HG02970 (cell line): Measurements from ENCODE around the gene IFT80.

ENCODE experiments used
- ATAC-seq: cut with Tn5 transposase; IDR thresholded peaks from one replicate; pipeline ENCODE4 v1.9.1; 2021; ENCODE audit warnings: mild to moderate bottlenecking, moderate library complexity, moderate number of reproducible peaks; ENCODE audit not compliant: unreplicated experiment, low FRiP score

The IFT80 gene

DNA sequence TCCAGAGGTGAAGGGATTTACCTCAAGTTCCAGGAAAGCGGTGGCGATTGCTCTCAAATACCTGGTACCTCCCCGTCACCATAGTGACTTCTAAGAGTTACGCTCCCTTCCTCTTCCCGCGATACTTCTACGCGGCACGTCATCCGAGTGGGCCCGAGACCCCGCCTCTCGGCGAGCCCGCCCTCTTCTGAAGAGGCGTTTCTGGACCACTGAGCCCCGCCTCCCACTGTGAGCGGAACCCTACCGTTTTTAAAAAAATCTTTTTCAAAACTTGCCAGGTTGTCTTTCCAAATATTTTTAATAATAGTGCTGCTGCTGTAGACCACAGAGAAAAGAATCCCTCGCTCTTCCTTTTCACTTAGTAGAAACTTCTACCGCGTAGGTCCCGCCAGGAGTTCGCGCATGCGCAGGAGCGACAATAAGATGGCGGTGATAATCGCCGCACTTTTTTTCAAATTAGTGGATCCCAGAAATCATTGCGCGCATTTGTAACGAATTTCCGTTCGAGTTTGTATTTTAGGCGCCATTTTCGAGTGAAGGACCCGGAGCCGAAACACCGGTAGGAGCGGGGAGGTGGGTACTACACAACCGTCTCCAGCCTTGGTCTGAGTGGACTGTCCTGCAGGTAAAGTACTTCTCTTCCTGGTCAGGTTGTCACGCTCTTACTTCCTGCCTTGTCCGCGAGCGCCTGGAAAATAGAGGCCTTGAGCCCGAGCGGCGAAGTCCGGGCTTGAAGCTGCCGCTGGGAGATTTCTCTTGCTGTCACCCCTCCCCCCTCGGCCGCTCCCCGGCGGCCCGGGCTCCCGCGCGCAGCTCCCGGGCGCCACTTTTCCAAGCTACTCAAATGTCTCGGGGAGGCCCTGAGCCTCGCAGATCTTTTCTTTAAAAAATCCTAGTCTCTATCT, at the start of gene IFT80, which contains the start of gene SMC4:
Gene IFT80 (minus strand): TSS at position 101 of the 905 bp plus-strand sequence. CDS start 14,625 bp downstream, outside the sequence.
Gene SMC4 (plus strand): TSS at position 526 of the 905 bp plus-strand sequence. CDS start 1,177 bp downstream, outside the sequence.
- peak; percentile 95 for ATAC-seq

- no peak for ATAC-seq
Measured at GRCh38 chr3:160447544-160447943, 48.5 kb upstream of the IFT80 start.

DNA sequence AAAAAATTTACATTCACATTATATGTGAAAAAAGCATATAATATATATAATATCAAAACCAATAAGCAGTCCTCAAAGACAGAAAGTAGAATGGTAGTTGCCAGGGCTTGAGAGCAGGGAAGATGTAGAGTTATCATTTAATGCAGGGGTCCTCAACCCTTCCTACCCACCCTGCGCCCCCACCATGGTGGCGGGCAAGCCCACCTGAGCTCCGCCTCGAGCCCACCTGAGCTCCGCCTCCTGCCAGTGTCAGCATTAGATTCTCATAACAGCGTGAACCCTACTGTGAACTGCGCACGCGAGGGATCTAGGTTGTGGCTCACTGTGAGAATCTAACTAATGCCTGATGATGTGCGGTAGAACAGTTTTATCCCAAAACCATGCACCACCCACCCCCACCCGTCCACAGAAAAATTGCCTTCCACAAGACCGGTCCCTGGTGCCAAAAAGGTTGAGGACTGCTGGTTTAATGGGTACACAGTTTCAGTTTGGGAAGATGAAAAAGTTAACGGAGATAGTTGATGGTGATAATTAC, 47.6 kb upstream of the IFT80 start:
- no peak for ATAC-seq

DNA sequence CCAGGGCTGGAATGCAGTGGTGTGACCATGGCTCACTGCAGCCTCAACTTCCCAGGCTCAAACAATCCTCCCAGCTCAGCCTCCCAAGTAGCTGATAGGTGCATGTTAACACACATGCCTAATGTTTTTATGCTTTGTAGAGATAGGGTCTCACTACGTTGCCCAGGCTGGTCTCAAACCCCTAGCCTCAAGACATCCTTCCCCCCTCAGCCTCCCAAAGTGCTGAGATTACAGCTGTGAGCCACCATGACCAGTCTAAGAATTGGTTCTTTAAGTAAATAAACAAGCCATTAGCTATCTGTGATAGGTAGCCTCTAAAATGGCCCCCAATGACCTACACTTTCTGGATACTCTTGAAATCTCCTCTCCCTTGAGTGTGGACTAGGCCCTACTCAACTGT, 46.8 kb upstream of the IFT80 start:
- ATAC-seq, result no peak

GRCh38 chr3:160444411-160444810, 45.4 kb upstream of the IFT80 start:
- no peak for ATAC-seq

DNA sequence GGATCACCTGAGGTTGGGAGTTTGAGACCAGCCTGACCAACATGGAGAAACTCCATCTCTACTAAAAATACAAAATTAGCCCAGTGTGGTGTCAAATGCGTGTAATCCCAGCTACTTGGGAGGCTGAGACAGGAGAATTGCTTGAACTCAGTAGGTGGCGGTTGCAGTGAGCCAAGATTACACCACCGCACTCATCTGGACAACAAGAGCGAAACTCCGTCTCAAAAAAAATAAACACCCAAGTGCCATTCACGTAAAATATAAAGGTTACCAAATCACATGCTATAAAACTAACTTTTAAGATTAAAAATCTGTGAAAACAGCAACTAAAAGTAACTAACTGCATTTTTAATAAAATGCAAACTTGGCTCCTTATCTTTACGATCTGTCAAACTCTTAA, 41.7 kb upstream of the IFT80 start:
- no peak for ATAC-seq

- ATAC-seq, result no peak
Measured at GRCh38 chr3:160437083-160437455, 38.0 kb upstream of the IFT80 start.

GRCh38 chr3:160435747-160436146, 36.7 kb upstream of the IFT80 start:
- ATAC-seq, result no peak

DNA sequence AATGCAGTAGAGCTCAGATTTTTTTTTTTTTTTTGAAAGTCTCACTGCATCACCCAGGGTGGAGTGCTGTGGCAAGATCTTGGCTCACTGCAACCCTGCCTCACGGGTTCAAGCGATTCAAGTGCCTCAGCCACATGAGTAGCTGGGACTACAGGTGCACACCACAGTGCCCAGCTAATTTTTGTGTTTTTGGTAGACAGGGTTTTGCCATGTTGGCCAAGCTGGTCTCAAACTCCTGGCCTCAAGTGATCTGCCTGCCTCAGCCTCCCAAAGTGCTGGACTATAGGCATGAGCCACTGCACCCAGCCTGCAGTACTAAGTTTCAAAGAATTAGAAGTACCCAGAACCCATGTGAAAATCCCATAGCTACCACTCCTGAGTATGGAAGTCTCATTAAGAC, 36.1 kb upstream of the IFT80 start:
- no peak for ATAC-seq

DNA sequence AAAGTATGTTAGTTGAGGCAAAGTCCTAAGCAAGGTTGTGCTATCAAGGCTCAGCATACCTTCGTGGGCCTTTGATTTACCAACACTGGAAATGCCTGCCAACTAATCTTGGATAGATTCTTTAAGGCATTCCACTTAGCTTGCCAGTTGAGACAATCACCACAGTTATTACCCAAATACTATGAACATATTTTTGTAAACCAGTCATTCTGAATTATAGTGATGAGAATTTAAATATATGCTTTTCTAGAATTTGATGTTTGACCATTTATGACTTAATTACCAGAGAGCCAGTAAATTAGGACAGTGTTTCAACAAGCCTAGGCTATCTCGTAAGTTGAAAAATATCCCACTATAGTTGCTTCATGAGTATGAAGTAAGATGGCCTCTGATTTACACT, 35.0 kb upstream of the IFT80 start:
- ATAC-seq, result no peak

DNA sequence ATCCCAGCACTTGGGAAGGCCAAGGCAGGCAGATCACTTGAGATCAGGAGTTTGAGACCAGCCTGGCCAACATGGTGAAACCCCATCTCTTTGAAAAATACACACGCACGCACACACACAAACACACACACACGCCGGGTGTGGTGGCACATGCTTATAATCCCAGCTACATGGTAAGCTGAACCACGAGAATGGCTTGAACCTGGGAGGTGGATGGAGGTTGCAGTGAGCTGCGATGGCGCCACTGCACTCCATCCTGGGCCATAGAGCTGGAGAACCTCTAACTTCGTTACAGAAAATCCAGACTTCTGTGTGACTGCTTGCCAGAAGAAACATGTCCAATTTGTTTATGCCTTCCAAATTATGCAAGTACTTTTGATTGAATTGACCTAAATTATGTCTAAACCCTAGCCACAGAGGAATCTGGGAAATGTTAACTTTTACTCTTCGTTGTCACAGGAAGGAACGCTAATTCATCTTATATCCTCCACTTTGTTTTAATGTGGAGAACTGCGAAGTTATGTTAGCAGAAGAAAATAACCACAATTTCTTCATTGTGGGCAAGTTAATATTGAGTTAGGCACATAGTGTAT, 28.9 kb upstream of the IFT80 start:
- no peak for ATAC-seq

- no peak for ATAC-seq
Measured at GRCh38 chr3:160417311-160417710, 18.3 kb upstream of the IFT80 start.

- no peak for ATAC-seq
Measured at GRCh38 chr3:160413613-160414248, 14.7 kb upstream of the IFT80 start.

DNA sequence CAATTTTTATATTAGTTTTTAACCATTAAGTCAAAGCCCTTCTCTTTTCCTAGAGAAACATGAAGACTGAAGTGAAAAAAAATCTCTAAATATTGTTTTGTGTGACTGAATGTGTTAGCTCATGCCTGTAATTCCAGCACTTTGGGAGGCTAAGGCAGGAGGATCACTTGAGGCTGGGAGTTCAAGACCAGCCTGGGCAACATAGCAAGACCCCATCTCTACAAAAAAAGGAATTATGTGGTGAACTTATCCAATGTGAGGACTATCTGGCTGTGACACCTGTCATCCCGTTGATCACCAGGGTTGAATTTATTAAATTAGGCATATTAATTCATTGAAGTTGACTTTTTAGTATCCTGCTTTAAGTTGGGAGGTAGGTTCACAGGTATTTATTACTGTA, 13.5 kb upstream of the IFT80 start:
- ATAC-seq, result no peak

DNA sequence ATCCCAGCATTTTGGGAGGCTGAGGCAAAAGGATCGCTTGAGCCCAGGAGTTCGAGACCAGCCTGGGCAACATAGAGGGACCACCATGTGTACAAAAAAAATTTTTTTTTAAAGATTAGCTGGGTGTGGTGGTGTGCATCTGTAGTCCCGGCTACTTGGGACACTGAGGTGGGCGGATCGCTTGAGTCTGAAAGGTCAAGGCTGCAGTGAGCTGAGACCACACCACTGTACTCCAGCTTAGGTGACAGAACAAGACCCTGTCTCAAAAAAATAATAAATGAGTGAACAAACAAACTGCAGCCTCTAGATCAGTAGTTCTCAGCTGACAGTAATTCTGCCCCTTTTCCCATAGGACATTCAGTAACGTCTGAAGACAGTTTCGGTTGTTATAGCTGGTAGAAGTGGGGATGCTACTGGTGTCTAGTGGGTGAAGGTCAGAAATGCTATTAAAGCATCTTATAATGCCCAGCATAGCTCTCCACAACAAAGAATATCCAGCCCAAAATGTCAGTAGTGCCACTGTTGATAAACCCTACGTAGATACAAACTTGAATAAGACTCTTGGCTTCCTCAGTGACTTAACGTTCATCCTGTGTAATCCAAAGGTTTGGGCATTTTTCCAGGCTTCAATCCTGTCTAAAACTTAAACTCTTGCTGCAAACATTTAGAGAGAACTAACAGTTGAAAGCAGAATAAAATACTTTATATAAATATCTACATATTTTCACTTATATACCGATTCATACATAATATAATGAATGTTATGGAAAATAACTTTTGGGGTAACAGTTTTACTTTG, 11.0 kb upstream of the IFT80 start:
- ATAC-seq, result no peak

DNA sequence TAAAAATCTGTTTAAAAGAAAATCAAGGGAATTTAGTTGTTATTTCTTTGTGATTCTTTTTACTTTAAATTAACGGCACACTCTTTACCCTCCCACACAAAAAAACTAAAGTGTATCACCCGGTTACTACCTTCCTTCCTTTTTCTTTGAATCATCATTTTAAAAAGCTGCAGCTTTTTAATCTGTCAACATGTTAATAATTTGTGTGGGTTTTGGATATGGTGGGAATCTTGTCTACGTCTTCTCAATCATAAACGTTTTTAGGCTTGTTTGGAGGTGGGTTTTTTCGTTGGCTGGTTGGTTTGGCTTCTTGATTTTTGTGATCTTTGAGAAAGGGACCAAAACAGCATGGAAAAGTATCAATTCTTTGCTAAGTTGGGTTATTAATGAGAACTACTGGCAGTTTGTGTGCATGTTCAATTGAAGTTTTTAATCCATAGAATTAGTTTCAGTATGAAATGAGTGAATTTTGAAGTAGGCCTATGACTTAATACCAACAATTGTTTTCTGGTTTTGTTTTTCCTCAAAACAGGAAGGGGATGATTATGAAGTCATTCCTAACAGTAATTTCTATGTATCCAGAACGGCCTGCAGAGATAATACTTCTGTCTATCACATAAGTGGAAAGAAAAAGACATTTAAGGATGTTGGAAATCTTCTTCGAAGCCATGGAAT, 4.9 kb upstream of the IFT80 start:
- ATAC-seq, result no peak

GRCh38 chr3:160403028-160403545, 4.1 kb upstream of the IFT80 start:
- no peak for ATAC-seq

DNA sequence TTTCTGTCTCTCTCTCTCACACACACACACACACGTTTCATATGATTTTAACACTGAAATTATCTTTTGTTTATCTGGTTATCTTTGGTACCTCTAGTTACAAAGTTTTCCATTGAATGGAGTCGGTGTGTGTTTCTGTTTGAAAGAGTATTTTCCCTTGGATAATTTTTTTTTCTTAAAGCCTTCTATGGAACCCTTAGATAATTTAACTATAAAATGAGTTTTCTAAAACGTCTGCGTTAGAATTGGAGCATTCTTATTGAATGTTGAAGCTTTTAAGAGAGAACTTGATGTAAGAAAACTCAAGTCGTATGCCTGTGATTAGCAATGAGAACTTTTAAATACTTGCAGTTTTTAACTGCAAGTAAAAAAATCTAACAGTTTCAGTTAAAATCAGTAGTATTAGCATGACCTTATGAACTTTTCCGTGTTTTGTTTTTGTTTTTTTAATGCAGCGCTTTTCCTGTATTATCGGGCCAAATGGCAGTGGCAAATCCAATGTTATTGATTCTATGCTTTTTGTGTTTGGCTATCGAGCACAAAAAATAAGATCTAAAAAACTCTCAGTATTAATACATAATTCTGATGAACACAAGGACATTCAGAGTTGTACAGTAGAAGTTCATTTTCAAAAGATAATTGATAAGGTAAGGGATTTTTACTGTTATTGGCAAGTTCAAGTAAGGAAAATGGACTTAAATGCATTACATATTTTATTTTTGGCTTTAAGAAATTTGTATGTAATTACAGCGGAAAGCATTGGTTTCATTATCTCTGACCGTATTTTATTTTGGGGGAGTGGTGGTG, 3.4 kb upstream of the IFT80 start:
- no peak for ATAC-seq
